ENCODE results near the gene THSD4. TPM values are rescaled to one million over a fixed set of nuclear protein-coding genes. Genes with fewer than 3 reads are reported as not detected.
A peak's percentile ranks its signal among the peaks of the same experiment; 100 is the strongest.

The THSD4 gene
- total RNA-seq, 2 experiments from 2014 or later: not detected

DNA sequence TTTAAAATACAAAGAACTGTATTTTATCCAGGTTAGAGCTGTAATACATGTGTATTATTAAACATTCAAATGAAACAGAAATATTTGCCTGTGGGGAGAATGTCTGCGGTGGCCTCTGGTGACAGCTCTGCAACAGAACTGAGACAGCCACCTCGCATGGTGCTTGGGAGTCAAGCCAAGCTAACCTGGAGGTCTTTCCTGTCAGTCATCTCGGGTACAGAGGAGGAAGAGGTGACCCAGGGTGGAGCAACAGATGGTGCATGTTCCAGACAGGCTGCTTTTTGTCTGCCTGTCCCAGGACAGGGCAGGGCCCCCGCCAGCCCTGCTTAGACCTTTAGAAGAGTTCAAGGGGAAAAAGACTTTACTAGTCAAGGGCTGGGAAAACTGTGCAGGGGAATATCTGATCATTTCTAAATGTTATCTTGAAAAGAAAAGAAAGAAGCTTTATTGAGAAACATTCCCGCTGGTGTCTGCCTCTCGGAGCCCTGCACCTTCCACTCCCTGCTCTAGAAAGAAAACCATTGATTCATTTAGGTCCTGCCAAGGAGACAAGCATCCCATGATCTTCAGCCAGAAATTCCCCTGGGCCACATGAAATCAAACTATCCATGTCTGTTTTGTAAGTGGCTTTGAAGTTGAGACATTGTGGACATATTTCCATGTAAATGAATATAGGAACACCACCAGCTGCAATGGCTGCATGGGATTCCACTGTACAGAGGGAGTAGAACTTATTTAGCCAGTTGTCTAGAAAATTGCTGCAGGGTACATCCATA is 689.6 kb downstream of the THSD4 start:
- Histone ChIP-seq H3K9me2 (ENCODE audit: insufficient read depth, low read length) (no peaks in the 10 kb centered on the region), H3K4me3 (ENCODE audit: low read depth, low read length, poor library complexity, severe bottlenecking) (no peak overlapping the region), H3K27ac (ENCODE audit: low read depth, low read length, poor library complexity, severe bottlenecking) (no peak overlapping the region), H3K4me2 (ENCODE audit: low read length) (peak overlapping the region; percentile 21), H3K79me2 (ENCODE audit: insufficient read depth, low read depth, low read length) (no peaks in the 10 kb centered on the region), H3K4me1 (ENCODE audit: insufficient read depth, low read length, poor library complexity, severe bottlenecking) (peaks cover 7% of the 10 kb centered on the region), H3K9me3 (ENCODE audit: low read length) (no peaks in the 10 kb centered on the region), H3K36me3 (ENCODE audit: insufficient read depth, low read length) (no peaks in the 10 kb centered on the region), H4K20me1 (ENCODE audit: insufficient read depth, low read length) (no peaks in the 10 kb centered on the region), H2AFZ (ENCODE audit: low read length) (peak overlapping the region; percentile 40; the same call in 1 of the 2 replicates)
- peak; percentile 6 for DNase-seq (ENCODE audit: low spot score)
- TF ChIP-seq, protein P1, sequence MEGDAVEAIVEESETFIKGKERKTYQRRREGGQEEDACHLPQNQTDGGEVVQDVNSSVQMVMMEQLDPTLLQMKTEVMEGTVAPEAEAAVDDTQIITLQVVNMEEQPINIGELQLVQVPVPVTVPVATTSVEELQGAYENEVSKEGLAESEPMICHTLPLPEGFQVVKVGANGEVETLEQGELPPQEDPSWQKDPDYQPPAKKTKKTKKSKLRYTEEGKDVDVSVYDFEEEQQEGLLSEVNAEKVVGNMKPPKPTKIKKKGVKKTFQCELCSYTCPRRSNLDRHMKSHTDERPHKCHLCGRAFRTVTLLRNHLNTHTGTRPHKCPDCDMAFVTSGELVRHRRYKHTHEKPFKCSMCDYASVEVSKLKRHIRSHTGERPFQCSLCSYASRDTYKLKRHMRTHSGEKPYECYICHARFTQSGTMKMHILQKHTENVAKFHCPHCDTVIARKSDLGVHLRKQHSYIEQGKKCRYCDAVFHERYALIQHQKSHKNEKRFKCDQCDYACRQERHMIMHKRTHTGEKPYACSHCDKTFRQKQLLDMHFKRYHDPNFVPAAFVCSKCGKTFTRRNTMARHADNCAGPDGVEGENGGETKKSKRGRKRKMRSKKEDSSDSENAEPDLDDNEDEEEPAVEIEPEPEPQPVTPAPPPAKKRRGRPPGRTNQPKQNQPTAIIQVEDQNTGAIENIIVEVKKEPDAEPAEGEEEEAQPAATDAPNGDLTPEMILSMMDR (conservative IDR thresholded peaks at IDR 0.05; ENCODE audit: low read length): no peak
- BruUV-seq (replicated peaks): no TSS peak
- POLR2A ChIA-PET: interaction anchor here (0.6 to 0.7 kb wide), 3 partner anchors 14 to 229 kb away, joined by 3 read pairs; no protein-coding TSS in a partner anchor
- intact Hi-C loops (cut with micrococcal nuclease; ENCODE audit: unreplicated experiment): loop anchor here (5.0 kb wide), 1 partner anchor 358 kb away; no protein-coding TSS in a partner anchor
- CTCF ChIA-PET (ENCODE audit: unreplicated experiment): interaction anchor here (0.6 kb wide), 1 partner anchor 1776 kb away, joined by 3 read pairs; no protein-coding TSS in a partner anchor

- no peaks in the 10 kb centered on the region for H3K79me2 ChIP-seq (ENCODE audit: insufficient read depth, low read depth, low read length)
- H2AFZ ChIP-seq (ENCODE audit: low read length): no peak overlapping the region
- no peak overlapping the region for H3K4me2 ChIP-seq (ENCODE audit: low read length)
- BruUV-seq (replicated peaks): no TSS peak
- DNase-seq (ENCODE audit: low spot score): no peak
- ChIA-PET CTCF (ENCODE audit: unreplicated experiment) (no interaction called here), POLR2A (no interaction called here)
- peaks cover 7% of the 10 kb centered on the region for H3K4me1 ChIP-seq (ENCODE audit: insufficient read depth, low read length, poor library complexity, severe bottlenecking)
- intact Hi-C loops (cut with micrococcal nuclease; ENCODE audit: unreplicated experiment): no loop called here
- H3K9me2 ChIP-seq (ENCODE audit: insufficient read depth, low read length): no peaks in the 10 kb centered on the region
- TF ChIP-seq, protein P1 (conservative IDR thresholded peaks at IDR 0.05; ENCODE audit: low read length): no peak
- TF ChIP-seq EZH2phosphoT487 (IDR thresholded peaks at IDR 0.05; ENCODE audit: borderline replicate concordance, low read depth, low read length): no peak
- no peaks in the 10 kb centered on the region for H3K36me3 ChIP-seq (ENCODE audit: insufficient read depth, low read length)
- no peak overlapping the region for H3K27ac ChIP-seq (ENCODE audit: low read depth, low read length, poor library complexity, severe bottlenecking)
- no peaks in the 10 kb centered on the region for H4K20me1 ChIP-seq (ENCODE audit: insufficient read depth, low read length)
- no peak overlapping the region for H3K4me3 ChIP-seq (ENCODE audit: low read depth, low read length, poor library complexity, severe bottlenecking)
- no peaks in the 10 kb centered on the region for H3K9me3 ChIP-seq (ENCODE audit: low read length)
Measured at GRCh38 chr15:71806452-71806931, 691.2 kb downstream of the THSD4 start.

GRCh38 chr15:71807125-71807629 is 691.9 kb downstream of the THSD4 start:
- no peaks in the 10 kb centered on the region for H3K36me3 ChIP-seq (ENCODE audit: insufficient read depth, low read length)
- no TSS peak for BruUV-seq (replicated peaks)
- H3K4me1 ChIP-seq (ENCODE audit: insufficient read depth, low read length, poor library complexity, severe bottlenecking): peaks cover 7% of the 10 kb centered on the region
- H2AFZ ChIP-seq (ENCODE audit: low read length): no peak overlapping the region
- TF ChIP-seq, protein P1 (conservative IDR thresholded peaks at IDR 0.05; ENCODE audit: low read length): no peak
- TF ChIP-seq EZH2phosphoT487 (IDR thresholded peaks at IDR 0.05; ENCODE audit: borderline replicate concordance, low read depth, low read length): no peak
- intact Hi-C loops (cut with micrococcal nuclease; ENCODE audit: unreplicated experiment): no loop called here
- no peak overlapping the region for H3K4me2 ChIP-seq (ENCODE audit: low read length)
- DNase-seq (ENCODE audit: low spot score): no peak
- no peaks in the 10 kb centered on the region for H3K9me3 ChIP-seq (ENCODE audit: low read length)
- H3K4me3 ChIP-seq (ENCODE audit: low read depth, low read length, poor library complexity, severe bottlenecking): no peak overlapping the region
- no peaks in the 10 kb centered on the region for H4K20me1 ChIP-seq (ENCODE audit: insufficient read depth, low read length)
- no peaks in the 10 kb centered on the region for H3K9me2 ChIP-seq (ENCODE audit: insufficient read depth, low read length)
- no peak overlapping the region for H3K27ac ChIP-seq (ENCODE audit: low read depth, low read length, poor library complexity, severe bottlenecking)
- CTCF ChIA-PET (ENCODE audit: unreplicated experiment): no interaction called here
- no peaks in the 10 kb centered on the region for H3K79me2 ChIP-seq (ENCODE audit: insufficient read depth, low read depth, low read length)
- POLR2A ChIA-PET: no interaction called here
